ENCODE measurements around the gene MXRA8. TPM values are rescaled to one million over a fixed set of nuclear protein-coding genes. Genes with fewer than 3 reads are reported as not detected.

Gene MXRA8
- total RNA-seq, 1 experiment from 2014 or later, result 25.3 TPM

- intact Hi-C loops (cut with micrococcal nuclease), result no loop called here
These were observed 13.7 kb upstream of the MXRA8 start for GRCh38 chr1:1371746-1372711.

DNA sequence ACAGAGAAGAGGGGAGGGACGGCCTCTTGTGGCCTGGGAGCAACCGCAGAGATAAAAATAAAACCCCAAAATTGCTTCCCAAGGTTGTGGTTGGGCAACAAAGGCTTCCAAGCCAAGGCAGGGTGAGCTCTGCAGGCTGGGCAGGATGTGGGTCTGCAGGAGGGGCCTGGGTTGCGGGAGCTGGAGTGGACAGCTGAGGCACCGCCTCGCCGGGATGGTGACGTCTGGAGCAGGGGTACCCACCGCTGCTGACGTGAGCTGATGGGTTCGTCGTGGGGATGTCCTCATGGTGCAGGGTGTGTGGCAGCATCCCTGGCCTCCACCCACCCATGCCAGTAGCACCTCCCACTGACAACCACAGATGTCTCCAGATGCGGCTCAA is 13.0 kb upstream of the MXRA8 start:
- ChIA-PET POLR2A (ENCODE audit: unreplicated experiment) (no interaction called here), CTCF (no interaction called here)
- peaks cover 10% of the 10 kb centered on the region; the same call in 1 of the 2 replicates for H3K36me3 ChIP-seq (ENCODE audit: low read depth, low read length)
- peaks cover 35% of the 10 kb centered on the region for H3K79me2 ChIP-seq (ENCODE audit: low read length)
- H3K4me3 ChIP-seq (ENCODE audit: low read length), result no peak overlapping the region
- DNase-seq (no peak), ATAC-seq (no peak)
- H3K9me2 ChIP-seq (replicated peaks; ENCODE audit: low read length), result no peaks in the 10 kb centered on the region
- no TSS peak for BruUV-seq (replicated peaks)
- no peak overlapping the region for H3K9ac ChIP-seq (ENCODE audit: low read length)
- TF ChIP-seq EZH2 (IDR thresholded peaks at IDR 0.05; ENCODE audit: low read length, unreplicated experiment) (no peak), EZH2phosphoT487 (IDR thresholded peaks at IDR 0.05; ENCODE audit: borderline replicate concordance, low read length) (no peak), CTCF (conservative IDR thresholded peaks at IDR 0.05; ENCODE audit: low read depth, low read length) (no peak)
- intact Hi-C loops (cut with micrococcal nuclease), result no loop called here
- peaks cover 20% of the 10 kb centered on the region for H3K4me1 ChIP-seq (ENCODE audit: insufficient read depth, low read length)
- peaks cover 5% of the 10 kb centered on the region for H3F3A ChIP-seq (ENCODE audit: low read length, unreplicated experiment)
- H2AFZ ChIP-seq (ENCODE audit: low read length), result no peak overlapping the region
- H3K27ac ChIP-seq (ENCODE audit: low read length), result no peak overlapping the region
- peaks cover 10% of the 10 kb centered on the region; the same call in 1 of the 2 replicates for H3K9me3 ChIP-seq (ENCODE audit: low read length)
- H3K27me3 ChIP-seq (ENCODE audit: low read length), result no peaks in the 10 kb centered on the region
- H4K20me1 ChIP-seq (ENCODE audit: low read length), result no peaks in the 10 kb centered on the region
- no peak overlapping the region for H3K4me2 ChIP-seq (ENCODE audit: low read length)

More at GRCh38 chr1:1371746-1372711, 13.7 kb upstream of the MXRA8 start:
- DNase-seq (peak; percentile 72), ATAC-seq (peak; percentile 25)
- H3K27me3 ChIP-seq (ENCODE audit: low read length), result no peaks in the 10 kb centered on the region
- H2AFZ ChIP-seq (ENCODE audit: low read length), result no peak overlapping the region
- H3K9me2 ChIP-seq (replicated peaks; ENCODE audit: low read length), result no peaks in the 10 kb centered on the region
- peaks cover 10% of the 10 kb centered on the region; the same call in 1 of the 2 replicates for H3K36me3 ChIP-seq (ENCODE audit: low read depth, low read length)
- H3K4me2 ChIP-seq (ENCODE audit: low read length), result peak overlapping the region; percentile 13; the same call in 1 of the 2 replicates
- 0 out of 2 replicates have a peak, but pooled peaks cover 3% of the 10 kb centered on the region for H3K9me3 ChIP-seq (ENCODE audit: low read length)
- CTCF ChIA-PET, result no interaction called here
- H4K20me1 ChIP-seq (ENCODE audit: low read length), result no peaks in the 10 kb centered on the region
- H3F3A ChIP-seq (ENCODE audit: low read length, unreplicated experiment), result peaks cover 9% of the 10 kb centered on the region
- no peak overlapping the region for H3K4me3 ChIP-seq (ENCODE audit: low read length)
- no peak overlapping the region for H3K9ac ChIP-seq (ENCODE audit: low read length)
- no peak overlapping the region for H3K27ac ChIP-seq (ENCODE audit: low read length)
- POLR2A ChIA-PET (ENCODE audit: unreplicated experiment), result no interaction called here
- peaks cover 20% of the 10 kb centered on the region for H3K4me1 ChIP-seq (ENCODE audit: insufficient read depth, low read length)
- no peak for TF ChIP-seq EZH2 (IDR thresholded peaks at IDR 0.05; ENCODE audit: low read length, unreplicated experiment)
- peak; percentile 96 for TF ChIP-seq CTCF (conservative IDR thresholded peaks at IDR 0.05; ENCODE audit: low read depth, low read length)
- TF ChIP-seq EZH2phosphoT487 (IDR thresholded peaks at IDR 0.05; ENCODE audit: borderline replicate concordance, low read length), result no peak
- H3K79me2 ChIP-seq (ENCODE audit: low read length), result peaks cover 35% of the 10 kb centered on the region
- no TSS peak for BruUV-seq (replicated peaks)

Data from PC-3 (cell line).